ENCODE data around the gene SLC25A48. TPM values are rescaled to one million over a fixed set of nuclear protein-coding genes. Genes with fewer than 3 reads are reported as not detected.
"Not testable (repeated sequence)": the region's sequence is repeated elsewhere in the genome, so short reads cannot be mapped to it uniquely, and the experiment has no call there.

SLC25A48 gene
- total RNA-seq, 1 donor from 2014 or later: 5.8 TPM

- DNase-seq (ENCODE audit: low spot score) (no peak), ATAC-seq (no peak)
Measured at GRCh38 chr5:135851915-135852845, 17.7 kb downstream of the SLC25A48 start.

- ATAC-seq (no peak), DNase-seq (ENCODE audit: low spot score) (no peak)
Measured at GRCh38 chr5:135857630-135858311, 23.3 kb downstream of the SLC25A48 start.

- not testable (repeated sequence) for ATAC-seq; DNase-seq (ENCODE audit: low spot score)
Measured at GRCh38 chr5:135859186-135859585, 24.7 kb downstream of the SLC25A48 start.

- DNase-seq (ENCODE audit: low spot score) (no peak), ATAC-seq (no peak)
Measured at GRCh38 chr5:135859641-135860040, 25.2 kb downstream of the SLC25A48 start.

GRCh38 chr5:135861641-135862040 is 27.2 kb downstream of the SLC25A48 start:
- DNase-seq (ENCODE audit: low spot score): no peak
- peak; percentile 49 for ATAC-seq

- DNase-seq (ENCODE audit: low spot score): no peak
- ATAC-seq: peak; percentile 38
Measured at GRCh38 chr5:135862086-135862485, 27.6 kb downstream of the SLC25A48 start.

GRCh38 chr5:135862744-135863143 is 28.3 kb downstream of the SLC25A48 start:
- ATAC-seq: peak; percentile 53
- DNase-seq (ENCODE audit: low spot score): no peak

GRCh38 chr5:135864503-135865435 is 30.3 kb downstream of the SLC25A48 start:
- DNase-seq (ENCODE audit: low spot score): no peak
- ATAC-seq: peak; percentile 72

- no peak for ATAC-seq
- DNase-seq (ENCODE audit: low spot score): no peak
Measured at GRCh38 chr5:135866016-135866415, 31.6 kb downstream of the SLC25A48 start.

GRCh38 chr5:135867599-135867998 is 33.1 kb downstream of the SLC25A48 start:
- DNase-seq (ENCODE audit: low spot score): no peak
- ATAC-seq: no peak

- DNase-seq (ENCODE audit: low spot score) (no peak), ATAC-seq (peak; percentile 33)
Measured at GRCh38 chr5:135868681-135869080, 34.2 kb downstream of the SLC25A48 start.

- no peak for DNase-seq (ENCODE audit: low spot score)
- no peak for ATAC-seq
Measured at GRCh38 chr5:135869276-135869675, 34.8 kb downstream of the SLC25A48 start.

- ATAC-seq: no peak
Measured at GRCh38 chr5:135869935-135870334, 35.5 kb downstream of the SLC25A48 start.

GRCh38 chr5:135871268-135871915 is 36.9 kb downstream of the SLC25A48 start:
- no peak for DNase-seq (ENCODE audit: low spot score)
- peak; percentile 70 for ATAC-seq

More at GRCh38 chr5:135869935-135870334, 35.5 kb downstream of the SLC25A48 start:
- no peak for DNase-seq (ENCODE audit: low spot score)

GRCh38 chr5:135873831-135874230 is 39.4 kb downstream of the SLC25A48 start:
- DNase-seq (ENCODE audit: low spot score) (no peak), ATAC-seq (no peak)

GRCh38 chr5:135874461-135874860 is 40.0 kb downstream of the SLC25A48 start:
- ATAC-seq (no peak), DNase-seq (ENCODE audit: low spot score) (no peak)

GRCh38 chr5:135875567-135875966 is 41.1 kb downstream of the SLC25A48 start:
- DNase-seq (ENCODE audit: low spot score): no peak
- no peak for ATAC-seq

GRCh38 chr5:135876146-135876545 is 41.7 kb downstream of the SLC25A48 start:
- DNase-seq (ENCODE audit: low spot score) (no peak), ATAC-seq (no peak)

- DNase-seq (ENCODE audit: low spot score) (no peak), ATAC-seq (no peak)
Measured at GRCh38 chr5:135877570-135878155, 43.2 kb downstream of the SLC25A48 start.

GRCh38 chr5:135878156-135878620 is 43.7 kb downstream of the SLC25A48 start:
- DNase-seq (ENCODE audit: low spot score): no peak

More at GRCh38 chr5:135878156-135878620, 43.7 kb downstream of the SLC25A48 start:
- no peak for ATAC-seq
